ENCODE results near the gene ACVR1. TPM values are rescaled to one million over a fixed set of nuclear protein-coding genes. Genes with fewer than 3 reads are reported as not detected.

ACVR1 gene
- total RNA-seq, 1 experiment from 2014 or later: 17.1 TPM

- DNase-seq (ENCODE audit: low spot score): no peak
- TF ChIP-seq CTCF (conservative IDR thresholded peaks at IDR 0.05; ENCODE audit: low read depth, low read length): no peak
- no peak for TF ChIP-seq EZH2 (IDR thresholded peaks at IDR 0.05; ENCODE audit: borderline replicate concordance, low read depth, low read length, poor library complexity, severe bottlenecking)
- CTCF ChIA-PET: no interaction called here
- no TSS peak for BruUV-seq (replicated peaks)
- Histone ChIP-seq H3K36me3 (ENCODE audit: insufficient read depth, low read length, poor library complexity, severe bottlenecking) (peaks cover 8% of the 10 kb centered on the region), H3K27me3 (replicated peaks; ENCODE audit: insufficient read depth, low read depth, low read length, poor library complexity) (no peaks in the 10 kb centered on the region), H3K27ac (ENCODE audit: low read depth, low read length, poor library complexity, severe bottlenecking) (no peak overlapping the region), H3K4me1 (ENCODE audit: insufficient read depth, low read length, poor library complexity, severe bottlenecking) (no peaks in the 10 kb centered on the region), H3K4me3 (ENCODE audit: low read depth, low read length, poor library complexity, severe bottlenecking) (no peak overlapping the region), H3K9me3 (ENCODE audit: low read depth, low read length, poor library complexity, severe bottlenecking) (no peaks in the 10 kb centered on the region)
- intact Hi-C loops (cut with micrococcal nuclease; ENCODE audit: unreplicated experiment): no loop called here
- POLR2A ChIA-PET (ENCODE audit: low non-redundant PET): no interaction called here
Measured at GRCh38 chr2:157732596-157732995, 143.5 kb downstream of the ACVR1 start.

GRCh38 chr2:157727693-157728092, 148.4 kb downstream of the ACVR1 start:
- no TSS peak for BruUV-seq (replicated peaks)
- H3K4me1 ChIP-seq (ENCODE audit: insufficient read depth, low read length, poor library complexity, severe bottlenecking): no peaks in the 10 kb centered on the region
- no peaks in the 10 kb centered on the region for H3K36me3 ChIP-seq (ENCODE audit: insufficient read depth, low read length, poor library complexity, severe bottlenecking)
- CTCF ChIA-PET: no interaction called here
- H3K9me3 ChIP-seq (ENCODE audit: low read depth, low read length, poor library complexity, severe bottlenecking): peaks cover 14% of the 10 kb centered on the region
- no peak overlapping the region for H3K4me3 ChIP-seq (ENCODE audit: low read depth, low read length, poor library complexity, severe bottlenecking)
- DNase-seq (ENCODE audit: low spot score): no peak
- no peaks in the 10 kb centered on the region for H3K27me3 ChIP-seq (replicated peaks; ENCODE audit: insufficient read depth, low read depth, low read length, poor library complexity)
- intact Hi-C loops (cut with micrococcal nuclease; ENCODE audit: unreplicated experiment): no loop called here
- POLR2A ChIA-PET (ENCODE audit: low non-redundant PET): no interaction called here
- H3K27ac ChIP-seq (ENCODE audit: low read depth, low read length, poor library complexity, severe bottlenecking): no peak overlapping the region
- TF ChIP-seq EZH2 (IDR thresholded peaks at IDR 0.05; ENCODE audit: borderline replicate concordance, low read depth, low read length, poor library complexity, severe bottlenecking): no peak
- TF ChIP-seq CTCF (conservative IDR thresholded peaks at IDR 0.05; ENCODE audit: low read depth, low read length): no peak

- Histone ChIP-seq H3K27ac (ENCODE audit: low read depth, low read length, poor library complexity, severe bottlenecking) (no peak overlapping the region), H3K27me3 (replicated peaks; ENCODE audit: insufficient read depth, low read depth, low read length, poor library complexity) (no peaks in the 10 kb centered on the region), H3K9me3 (ENCODE audit: low read depth, low read length, poor library complexity, severe bottlenecking) (peaks cover 21% of the 10 kb centered on the region), H3K36me3 (ENCODE audit: insufficient read depth, low read length, poor library complexity, severe bottlenecking) (no peaks in the 10 kb centered on the region), H3K4me3 (ENCODE audit: low read depth, low read length, poor library complexity, severe bottlenecking) (no peak overlapping the region), H3K4me1 (ENCODE audit: insufficient read depth, low read length, poor library complexity, severe bottlenecking) (no peaks in the 10 kb centered on the region)
- no peak for DNase-seq (ENCODE audit: low spot score)
- intact Hi-C loops (cut with micrococcal nuclease; ENCODE audit: unreplicated experiment): no loop called here
- TF ChIP-seq CTCF (conservative IDR thresholded peaks at IDR 0.05; ENCODE audit: low read depth, low read length) (no peak), EZH2 (IDR thresholded peaks at IDR 0.05; ENCODE audit: borderline replicate concordance, low read depth, low read length, poor library complexity, severe bottlenecking) (no peak)
- no TSS peak for BruUV-seq (replicated peaks)
- CTCF ChIA-PET: no interaction called here
- POLR2A ChIA-PET (ENCODE audit: low non-redundant PET): no interaction called here
Measured at GRCh38 chr2:157726946-157727345, 149.2 kb downstream of the ACVR1 start.
